ENCODE measurements around the gene CMYA5.

The CMYA5 gene

DNA sequence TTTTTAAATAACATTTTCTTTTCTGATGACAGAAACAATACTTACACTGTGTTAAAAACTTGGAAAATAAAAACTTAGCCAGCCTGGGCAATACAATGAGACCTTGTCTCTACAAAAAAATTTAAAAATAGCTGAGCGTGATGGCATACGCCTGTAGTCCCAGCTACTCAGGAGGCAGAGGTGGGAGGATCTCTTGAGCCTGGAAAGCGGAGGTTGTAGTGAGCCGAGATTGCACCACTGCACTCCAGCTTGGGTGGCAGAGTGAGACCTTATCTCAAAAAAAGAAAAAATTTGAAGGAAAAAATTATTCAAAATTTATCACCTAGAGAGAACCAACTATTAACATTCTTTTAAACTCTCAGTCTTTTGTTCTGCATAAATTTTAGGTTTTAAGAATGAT is 4.9 kb upstream of the CMYA5 start:
- Histone ChIP-seq H3K27me3 (replicated peaks; ENCODE audit: insufficient read depth, low read length) (no peaks in the 10 kb centered on the region), H3K4me3 (ENCODE audit: low read length) (no peak overlapping the region), H4K20me1 (ENCODE audit: insufficient read depth, low read length) (no peaks in the 10 kb centered on the region), H3F3A (ENCODE audit: insufficient read depth, low read length) (no peaks in the 10 kb centered on the region), H3K36me3 (replicated peaks; ENCODE audit: insufficient read depth, low read length) (no peaks in the 10 kb centered on the region; the same call in 1 of the 2 replicates), H3K27ac (ENCODE audit: low read length) (no peak overlapping the region), H3K9me3 (replicated peaks; ENCODE audit: insufficient read depth, low read length) (no peaks in the 10 kb centered on the region), H3K79me2 (ENCODE audit: low read length) (no peaks in the 10 kb centered on the region), H3K4me2 (ENCODE audit: low read depth, low read length) (no peak overlapping the region), H3K4me1 (ENCODE audit: low read length) (peaks cover 7% of the 10 kb centered on the region; the same call in 1 of the 2 replicates), H2AFZ (ENCODE audit: low read length) (no peak overlapping the region), H3K9me2 (replicated peaks; ENCODE audit: insufficient read depth, low read length) (no peaks in the 10 kb centered on the region), H3K9ac (ENCODE audit: low read length) (no peak overlapping the region)
- TF ChIP-seq, protein P1, sequence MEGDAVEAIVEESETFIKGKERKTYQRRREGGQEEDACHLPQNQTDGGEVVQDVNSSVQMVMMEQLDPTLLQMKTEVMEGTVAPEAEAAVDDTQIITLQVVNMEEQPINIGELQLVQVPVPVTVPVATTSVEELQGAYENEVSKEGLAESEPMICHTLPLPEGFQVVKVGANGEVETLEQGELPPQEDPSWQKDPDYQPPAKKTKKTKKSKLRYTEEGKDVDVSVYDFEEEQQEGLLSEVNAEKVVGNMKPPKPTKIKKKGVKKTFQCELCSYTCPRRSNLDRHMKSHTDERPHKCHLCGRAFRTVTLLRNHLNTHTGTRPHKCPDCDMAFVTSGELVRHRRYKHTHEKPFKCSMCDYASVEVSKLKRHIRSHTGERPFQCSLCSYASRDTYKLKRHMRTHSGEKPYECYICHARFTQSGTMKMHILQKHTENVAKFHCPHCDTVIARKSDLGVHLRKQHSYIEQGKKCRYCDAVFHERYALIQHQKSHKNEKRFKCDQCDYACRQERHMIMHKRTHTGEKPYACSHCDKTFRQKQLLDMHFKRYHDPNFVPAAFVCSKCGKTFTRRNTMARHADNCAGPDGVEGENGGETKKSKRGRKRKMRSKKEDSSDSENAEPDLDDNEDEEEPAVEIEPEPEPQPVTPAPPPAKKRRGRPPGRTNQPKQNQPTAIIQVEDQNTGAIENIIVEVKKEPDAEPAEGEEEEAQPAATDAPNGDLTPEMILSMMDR (IDR thresholded peaks at IDR 0.05; ENCODE audit: low read length), result no peak
- no peak for TF ChIP-seq EZH2 (optimal IDR thresholded peaks at IDR 0.05; ENCODE audit: low read depth, low read length)
- no peak for TF ChIP-seq EZH2phosphoT487 (IDR thresholded peaks at IDR 0.05; ENCODE audit: low read length)
- no peak for DNase-seq

DNA sequence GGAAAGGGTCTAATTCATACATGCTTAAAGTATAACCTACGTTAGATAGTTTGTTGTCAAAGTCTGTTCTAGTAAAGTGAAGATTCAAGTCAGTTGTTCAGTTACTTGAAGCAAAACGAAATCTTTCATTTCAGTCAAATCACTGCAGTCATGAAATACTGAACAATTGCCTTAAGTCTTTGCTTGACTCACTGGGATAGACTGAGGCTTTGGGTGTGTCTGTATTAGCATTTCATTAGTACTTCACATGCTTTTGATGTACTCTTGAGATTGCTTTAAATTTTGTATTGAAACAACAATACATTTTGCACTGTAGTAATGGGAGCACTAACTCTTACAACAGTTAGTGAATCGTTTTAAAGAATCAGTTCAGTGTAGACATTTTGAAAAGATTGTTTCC is 4.0 kb upstream of the CMYA5 start:
- no peaks in the 10 kb centered on the region for H3K79me2 ChIP-seq (ENCODE audit: low read length)
- no peaks in the 10 kb centered on the region for H3K9me3 ChIP-seq (replicated peaks; ENCODE audit: insufficient read depth, low read length)
- no peak overlapping the region for H3K4me3 ChIP-seq (ENCODE audit: low read length)
- no peaks in the 10 kb centered on the region for H4K20me1 ChIP-seq (ENCODE audit: insufficient read depth, low read length)
- H3K27me3 ChIP-seq (replicated peaks; ENCODE audit: insufficient read depth, low read length), result no peaks in the 10 kb centered on the region
- H3K4me2 ChIP-seq (ENCODE audit: low read depth, low read length), result no peak overlapping the region
- no peak overlapping the region for H2AFZ ChIP-seq (ENCODE audit: low read length)
- no peaks in the 10 kb centered on the region for H3K9me2 ChIP-seq (replicated peaks; ENCODE audit: insufficient read depth, low read length)
- H3F3A ChIP-seq (ENCODE audit: insufficient read depth, low read length), result no peaks in the 10 kb centered on the region
- TF ChIP-seq EZH2phosphoT487 (IDR thresholded peaks at IDR 0.05; ENCODE audit: low read length), result no peak
- TF ChIP-seq EZH2 (optimal IDR thresholded peaks at IDR 0.05; ENCODE audit: low read depth, low read length), result no peak
- TF ChIP-seq, protein P1 (IDR thresholded peaks at IDR 0.05; ENCODE audit: low read length), result no peak
- H3K27ac ChIP-seq (ENCODE audit: low read length), result no peak overlapping the region
- H3K36me3 ChIP-seq (replicated peaks; ENCODE audit: insufficient read depth, low read length), result no peaks in the 10 kb centered on the region; the same call in 1 of the 2 replicates
- H3K9ac ChIP-seq (ENCODE audit: low read length), result no peak overlapping the region
- peaks cover 7% of the 10 kb centered on the region; the same call in 1 of the 2 replicates for H3K4me1 ChIP-seq (ENCODE audit: low read length)
- DNase-seq, result no peak

DNA sequence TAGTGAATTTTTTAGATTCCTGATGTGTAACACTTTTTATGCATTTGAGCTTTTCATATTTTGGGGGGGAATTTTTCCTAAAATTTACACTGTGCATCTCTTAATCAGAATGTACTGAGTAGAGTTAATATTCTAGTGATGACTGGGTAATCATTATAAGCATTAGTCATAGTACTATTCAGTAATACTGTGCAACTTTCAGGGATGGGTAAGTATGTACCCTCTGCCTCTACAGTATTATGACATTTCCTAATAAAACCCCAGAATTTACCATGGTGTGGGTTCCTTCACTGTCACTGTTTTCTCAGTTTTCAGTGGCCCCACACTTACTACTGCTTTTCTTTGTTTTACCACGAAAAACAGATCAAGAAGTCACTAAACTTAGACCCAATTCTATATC is 2.8 kb upstream of the CMYA5 start:
- no peaks in the 10 kb centered on the region for H3K79me2 ChIP-seq (ENCODE audit: low read length)
- no peaks in the 10 kb centered on the region for H3K9me3 ChIP-seq (replicated peaks; ENCODE audit: insufficient read depth, low read length)
- TF ChIP-seq, protein P1 (IDR thresholded peaks at IDR 0.05; ENCODE audit: low read length), result no peak
- TF ChIP-seq EZH2 (optimal IDR thresholded peaks at IDR 0.05; ENCODE audit: low read depth, low read length) (no peak), EZH2phosphoT487 (IDR thresholded peaks at IDR 0.05; ENCODE audit: low read length) (no peak)
- H3K9ac ChIP-seq (ENCODE audit: low read length), result no peak overlapping the region
- no peak overlapping the region for H3K27ac ChIP-seq (ENCODE audit: low read length)
- no peaks in the 10 kb centered on the region for H3K9me2 ChIP-seq (replicated peaks; ENCODE audit: insufficient read depth, low read length)
- H4K20me1 ChIP-seq (ENCODE audit: insufficient read depth, low read length), result no peaks in the 10 kb centered on the region
- no peaks in the 10 kb centered on the region; the same call in 1 of the 2 replicates for H3K36me3 ChIP-seq (replicated peaks; ENCODE audit: insufficient read depth, low read length)
- H3K4me3 ChIP-seq (ENCODE audit: low read length), result no peak overlapping the region
- no peak overlapping the region for H3K4me2 ChIP-seq (ENCODE audit: low read depth, low read length)
- H3K4me1 ChIP-seq (ENCODE audit: low read length), result peaks cover 2% of the 10 kb centered on the region; the same call in 1 of the 2 replicates
- H3K27me3 ChIP-seq (replicated peaks; ENCODE audit: insufficient read depth, low read length), result no peaks in the 10 kb centered on the region
- DNase-seq, result no peak
- H2AFZ ChIP-seq (ENCODE audit: low read length), result no peak overlapping the region
- no peaks in the 10 kb centered on the region for H3F3A ChIP-seq (ENCODE audit: insufficient read depth, low read length)

Measured in MM.1S (cell line).